ENCODE results near the gene DOK6.

The DOK6 gene

GRCh38 chr18:69784815-69785214 is 384.1 kb downstream of the DOK6 start:
- in situ Hi-C loops (cut with HindIII; ENCODE audit: low pct_ligation_motif_present, low sequenced_read_pairs): no loop called here
- no peak overlapping the region for H3K4me3 ChIP-seq (ENCODE audit: low read depth, low read length)
- H3K36me3 ChIP-seq (replicated peaks): no peaks in the 10 kb centered on the region
- no peak for DNase-seq
- no peaks in the 10 kb centered on the region for H3K27me3 ChIP-seq (replicated peaks)
- no peak for TF ChIP-seq CTCF (IDR thresholded peaks at IDR 0.05; ENCODE audit: low read depth, low read length, missing control alignments)
- no peak overlapping the region for H3K27ac ChIP-seq

GRCh38 chr18:69785466-69785865 is 384.8 kb downstream of the DOK6 start:
- Histone ChIP-seq H3K27ac (no peak overlapping the region), H3K27me3 (replicated peaks) (no peaks in the 10 kb centered on the region), H3K36me3 (replicated peaks) (no peaks in the 10 kb centered on the region), H3K4me3 (ENCODE audit: low read depth, low read length) (no peak overlapping the region)
- no peak for TF ChIP-seq CTCF (IDR thresholded peaks at IDR 0.05; ENCODE audit: low read depth, low read length, missing control alignments)
- in situ Hi-C loops (cut with HindIII; ENCODE audit: low pct_ligation_motif_present, low sequenced_read_pairs): no loop called here
- peak; percentile 16 for DNase-seq

GRCh38 chr18:69786427-69786826 is 385.7 kb downstream of the DOK6 start:
- no peak for TF ChIP-seq CTCF (IDR thresholded peaks at IDR 0.05; ENCODE audit: low read depth, low read length, missing control alignments)
- Histone ChIP-seq H3K27ac (no peak overlapping the region), H3K36me3 (replicated peaks) (no peaks in the 10 kb centered on the region), H3K27me3 (replicated peaks) (no peaks in the 10 kb centered on the region), H3K4me3 (ENCODE audit: low read depth, low read length) (no peak overlapping the region)
- in situ Hi-C loops (cut with HindIII; ENCODE audit: low pct_ligation_motif_present, low sequenced_read_pairs): no loop called here
- no peak for DNase-seq

DNA sequence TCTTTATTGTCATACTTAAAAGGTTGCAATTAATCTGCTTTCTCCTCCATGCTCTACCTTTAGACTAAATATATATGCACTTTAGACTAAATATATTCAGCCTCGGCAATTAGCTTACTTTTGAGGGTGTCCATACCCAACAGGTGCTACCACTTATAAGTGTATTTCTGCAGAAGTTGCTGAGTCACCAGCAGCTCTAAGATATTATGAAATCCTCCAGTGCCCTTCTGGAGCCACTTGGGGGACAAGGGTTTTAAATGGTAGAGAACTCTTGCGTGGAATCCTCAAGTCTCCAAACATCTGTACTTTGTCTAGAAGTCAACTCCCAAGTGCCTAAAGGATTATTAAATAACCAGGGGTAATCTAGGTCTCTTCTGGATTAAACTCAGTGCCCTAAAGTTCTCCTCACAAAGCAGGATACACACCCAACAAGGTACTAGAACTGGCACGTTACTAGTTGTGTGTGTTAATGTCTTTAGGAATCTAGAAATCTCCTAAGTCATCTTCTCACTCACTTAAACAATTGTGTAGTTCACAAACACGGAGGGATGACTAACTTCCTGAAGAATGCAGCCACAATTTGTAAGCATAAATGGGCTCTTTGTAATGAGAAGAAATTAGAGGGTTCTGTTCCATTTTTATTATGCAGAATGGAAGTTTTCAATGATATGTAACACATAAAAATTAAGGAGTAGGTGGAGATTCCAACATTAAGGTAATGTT is 387.3 kb downstream of the DOK6 start:
- in situ Hi-C loops (cut with HindIII; ENCODE audit: low pct_ligation_motif_present, low sequenced_read_pairs): no loop called here
- peak; percentile 27 for DNase-seq
- H3K4me3 ChIP-seq (ENCODE audit: low read depth, low read length): no peak overlapping the region
- H3K36me3 ChIP-seq (replicated peaks): no peaks in the 10 kb centered on the region
- H3K27me3 ChIP-seq (replicated peaks): no peaks in the 10 kb centered on the region
- peak overlapping the region; percentile 36 for H3K27ac ChIP-seq
- no peak for TF ChIP-seq CTCF (IDR thresholded peaks at IDR 0.05; ENCODE audit: low read depth, low read length, missing control alignments)

- no peaks in the 10 kb centered on the region for H3K36me3 ChIP-seq (replicated peaks)
- in situ Hi-C loops (cut with HindIII; ENCODE audit: low pct_ligation_motif_present, low sequenced_read_pairs): no loop called here
- H3K27ac ChIP-seq: no peak overlapping the region
- no peak for TF ChIP-seq CTCF (IDR thresholded peaks at IDR 0.05; ENCODE audit: low read depth, low read length, missing control alignments)
- no peak overlapping the region for H3K4me3 ChIP-seq (ENCODE audit: low read depth, low read length)
- no peak for DNase-seq
- H3K27me3 ChIP-seq (replicated peaks): no peaks in the 10 kb centered on the region
These were observed 389.1 kb downstream of the DOK6 start for GRCh38 chr18:69789794-69790193.

GRCh38 chr18:69790649-69791048 is 390.0 kb downstream of the DOK6 start:
- H3K4me3 ChIP-seq (ENCODE audit: low read depth, low read length): no peak overlapping the region
- in situ Hi-C loops (cut with HindIII; ENCODE audit: low pct_ligation_motif_present, low sequenced_read_pairs): no loop called here
- no peak overlapping the region for H3K27ac ChIP-seq
- no peaks in the 10 kb centered on the region for H3K36me3 ChIP-seq (replicated peaks)
- no peak for DNase-seq
- TF ChIP-seq CTCF (IDR thresholded peaks at IDR 0.05; ENCODE audit: low read depth, low read length, missing control alignments): no peak
- no peaks in the 10 kb centered on the region for H3K27me3 ChIP-seq (replicated peaks)

Data from brain microvascular endothelial cell (primary cell).